Stimulated activated CD4-positive, alpha-beta T cell treated with anti-CD3 and anti-CD28 coated beads, Interleukin-2, amount 100 ng/mL, for 48 hours (primary cell): ENCODE results near the gene CCM2.
A peak's percentile ranks its signal among the peaks of the same experiment; 100 is the strongest.
"Not testable (repeated sequence)": the region's sequence is repeated elsewhere in the genome, so short reads cannot be mapped to it uniquely, and the experiment has no call there.

Experiments
- DNase-seq, 2 donors: peaks; one replicate each; pipeline ENCODE4 v3.0.0-alpha.2; 2020

The CCM2 gene

DNA sequence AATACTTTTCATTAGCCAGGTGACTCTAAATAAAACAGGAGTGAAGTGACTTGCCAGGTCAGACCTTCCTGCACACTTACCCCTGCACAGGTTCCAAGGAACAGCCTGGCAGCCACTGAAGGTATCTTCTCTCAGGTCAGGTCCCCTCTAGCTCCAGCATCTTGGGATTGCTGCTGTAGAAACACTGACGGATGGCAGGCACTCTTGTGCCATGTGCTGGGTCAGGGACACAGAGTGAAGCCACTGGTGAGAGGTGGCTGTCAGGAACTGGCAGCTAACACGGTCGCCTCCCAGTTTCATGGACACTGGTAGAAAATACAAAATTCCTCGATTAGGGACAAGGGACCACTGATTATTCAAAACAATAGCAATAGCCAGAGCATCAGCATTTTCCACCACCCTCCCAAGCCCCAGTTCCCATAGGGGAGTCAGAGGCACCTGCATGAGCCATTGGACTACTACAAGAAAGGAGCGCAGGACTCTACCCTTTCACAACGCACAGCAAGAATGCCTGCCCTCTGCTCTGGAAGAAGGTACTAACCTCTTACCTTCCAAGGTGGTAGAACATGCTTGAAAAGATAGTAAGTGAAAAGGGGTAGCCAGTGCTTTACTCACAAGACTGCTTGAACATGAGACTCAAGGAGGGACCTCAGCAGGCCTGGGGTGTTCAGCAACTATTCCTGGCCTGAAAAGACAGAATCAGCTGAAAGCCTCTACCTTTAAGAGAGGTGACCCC is 16.1 kb upstream of the CCM2 start:
- DNase-seq = no peak

DNA sequence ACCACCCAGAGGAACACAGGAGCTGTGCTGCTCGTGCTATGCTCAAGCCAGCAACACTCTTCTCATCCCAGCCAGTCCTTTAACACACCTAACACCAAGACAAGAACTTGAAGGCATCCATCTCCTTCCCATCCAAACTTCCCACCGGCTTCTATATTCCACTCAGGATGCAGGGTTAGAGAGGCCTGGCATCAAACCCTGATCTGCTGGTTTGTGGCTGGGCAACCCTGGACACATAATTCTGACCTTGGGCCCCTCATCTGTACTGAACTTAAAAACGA is 15.6 kb upstream of the CCM2 start:
- no peak for DNase-seq

DNA sequence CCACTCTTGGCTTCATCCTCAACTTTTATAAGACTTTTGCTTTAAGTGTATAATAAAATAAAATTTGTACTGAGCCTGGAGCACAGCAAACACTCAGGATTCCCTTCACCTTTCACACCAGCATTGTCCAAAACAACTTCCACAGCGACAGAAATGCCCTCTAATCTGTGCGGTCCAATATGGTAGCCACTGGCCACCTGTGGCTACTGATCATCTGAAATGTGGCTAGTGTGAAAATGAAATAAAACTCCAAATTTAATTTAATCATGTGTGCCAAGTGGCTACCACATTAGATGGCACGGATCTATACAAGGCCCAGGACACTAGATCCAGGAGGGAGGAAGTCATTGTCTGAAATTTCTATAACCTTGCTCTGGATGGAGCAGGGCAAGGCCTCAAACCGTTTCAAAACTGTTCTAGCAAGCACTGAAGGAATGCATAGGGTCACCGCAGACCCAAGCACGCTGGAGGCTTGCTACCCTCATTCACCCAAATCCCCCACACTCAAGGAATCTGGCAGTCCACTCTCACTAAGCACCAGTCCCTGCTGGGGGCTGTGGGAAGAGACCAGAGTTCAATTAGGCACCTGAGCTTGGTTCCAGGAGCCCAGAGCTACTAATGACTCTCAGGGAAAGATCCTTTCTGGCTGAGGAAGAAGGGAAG is 14.8 kb upstream of the CCM2 start:
- no peak for DNase-seq

DNA sequence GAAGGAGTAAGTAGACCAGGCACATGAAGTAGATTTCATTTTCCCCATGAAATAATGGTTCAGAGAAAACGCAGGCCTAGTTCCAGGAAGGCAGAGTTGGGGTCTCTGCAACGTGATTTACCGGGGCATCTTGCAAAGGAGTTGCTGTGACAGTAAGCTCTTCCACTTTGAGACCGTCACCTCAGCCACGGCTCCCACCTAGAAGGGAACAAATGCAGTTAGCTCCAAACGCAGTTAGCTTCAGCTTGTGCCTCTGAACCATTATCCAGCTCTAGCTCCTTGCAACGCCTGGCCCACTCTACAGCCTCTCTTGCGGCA is 14.1 kb upstream of the CCM2 start:
- DNase-seq = no peak

DNA sequence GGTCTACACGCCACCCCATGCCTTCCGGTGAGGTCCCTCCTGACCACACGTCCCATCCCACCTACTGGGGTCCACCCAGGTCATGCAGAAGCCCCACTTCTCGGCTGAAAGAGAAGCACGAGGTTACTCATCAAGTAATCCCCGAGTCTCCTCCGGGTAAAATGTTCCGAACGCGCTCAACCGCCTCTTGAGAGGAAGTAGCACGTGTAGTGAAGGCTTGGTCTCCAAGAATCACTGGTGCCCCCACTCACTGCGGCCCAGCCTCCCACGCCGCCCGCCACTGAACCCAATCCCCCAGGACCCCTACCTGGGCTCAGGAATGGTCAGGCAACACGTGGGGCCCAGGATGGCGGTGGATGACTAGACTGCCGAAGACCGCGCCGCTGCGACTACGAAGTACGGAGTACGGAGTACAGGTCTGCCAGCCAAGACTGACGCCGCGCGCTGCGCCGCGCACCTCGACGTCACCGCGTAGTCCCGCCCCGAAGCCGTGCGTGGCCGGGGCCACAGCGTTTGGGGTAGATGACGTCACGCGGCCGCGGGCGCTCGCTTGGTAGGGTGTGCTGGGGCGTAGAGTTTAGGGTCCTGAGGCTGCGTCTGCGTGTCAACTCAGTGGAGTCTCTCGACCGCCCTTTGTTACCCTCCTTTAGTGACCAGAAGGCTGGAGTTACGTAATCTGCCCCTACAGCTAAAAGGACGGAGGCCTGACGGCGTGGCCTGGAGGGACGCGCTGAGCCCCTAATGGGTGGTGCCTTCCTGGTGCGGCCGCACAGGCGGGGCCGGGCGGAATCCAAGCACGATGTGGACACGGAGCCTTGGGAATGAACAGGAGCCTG is 13.6 kb upstream of the CCM2 start:
- DNase-seq = peak; percentile 92 to 98

DNA sequence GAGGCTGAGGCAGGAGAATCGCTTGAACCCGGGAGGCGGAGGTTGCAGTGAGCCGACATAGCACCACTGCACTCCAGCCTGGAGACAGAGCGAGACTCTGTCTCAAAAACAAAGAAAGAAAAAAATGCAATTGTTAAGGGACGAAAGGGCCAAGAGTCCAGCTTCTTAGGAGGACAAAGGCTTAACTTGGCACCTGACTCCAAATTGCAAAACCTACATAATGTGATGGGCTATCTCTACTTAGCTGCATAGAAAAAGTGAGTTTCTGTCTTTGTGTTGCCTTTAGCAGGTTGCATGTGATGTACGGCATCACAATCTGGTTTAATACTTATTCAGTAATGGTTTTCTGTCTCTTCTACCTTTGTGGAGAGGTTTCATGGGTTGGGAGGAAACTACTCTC is 12.5 kb upstream of the CCM2 start:
- DNase-seq = no peak

DNA sequence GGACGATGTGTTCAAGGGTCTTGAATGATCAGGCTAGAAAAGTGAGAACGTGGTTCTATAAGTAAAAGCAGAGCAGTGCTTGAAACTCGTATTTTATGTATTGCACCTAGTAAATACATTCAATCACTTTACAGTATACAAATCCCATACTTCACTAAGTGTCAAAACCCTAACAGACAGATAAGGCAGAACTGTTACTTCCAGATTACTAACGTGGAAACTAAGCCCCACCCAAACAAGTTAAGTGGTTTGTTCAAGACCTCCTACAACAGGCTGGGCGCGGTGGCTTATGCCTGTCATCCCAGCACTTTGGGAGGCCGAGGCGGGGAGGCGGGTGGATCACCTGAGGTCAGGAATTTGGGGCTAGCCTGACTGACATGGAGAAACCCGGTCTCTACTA is 12.0 kb upstream of the CCM2 start:
- no peak for DNase-seq

DNA sequence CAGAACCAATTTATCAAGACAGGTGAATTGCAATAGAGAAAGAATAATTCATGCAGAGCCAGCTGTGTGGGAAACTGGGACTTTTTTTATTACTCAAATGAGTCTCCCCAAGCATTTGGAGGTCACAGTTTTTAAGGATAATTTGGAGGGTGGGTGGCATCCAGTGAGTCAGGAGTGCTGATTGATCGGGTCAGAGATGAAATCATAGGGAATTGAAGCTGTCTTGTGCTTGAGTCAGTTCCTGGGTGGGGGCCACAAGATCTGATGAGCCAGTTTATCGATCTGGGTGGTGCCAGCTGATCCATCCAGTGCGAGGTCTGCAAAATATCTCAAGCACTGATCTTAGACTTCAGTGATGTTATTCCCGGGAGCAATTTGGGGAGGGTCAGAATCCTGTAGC is 11.3 kb upstream of the CCM2 start:
- DNase-seq = no peak

DNA sequence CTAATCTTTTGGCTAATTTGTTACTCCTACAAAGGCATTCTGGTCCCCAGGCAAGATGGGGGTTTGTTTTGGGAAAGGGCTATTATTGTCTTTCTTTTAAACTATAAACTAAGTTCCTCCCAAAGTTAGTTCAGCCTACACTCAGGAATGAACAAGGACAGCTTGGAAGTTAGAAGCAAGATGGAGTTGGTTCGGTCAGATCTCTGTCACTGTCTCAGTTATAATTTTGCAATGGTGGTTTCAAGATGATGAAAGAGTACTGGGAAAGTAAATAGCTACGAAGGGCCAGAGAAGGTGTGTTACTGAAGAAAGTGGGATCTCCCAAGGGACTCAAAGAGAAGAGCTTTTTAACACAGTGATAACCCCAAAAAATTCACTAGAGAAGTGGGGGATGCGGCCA is 10.9 kb upstream of the CCM2 start:
- no peak for DNase-seq

DNA sequence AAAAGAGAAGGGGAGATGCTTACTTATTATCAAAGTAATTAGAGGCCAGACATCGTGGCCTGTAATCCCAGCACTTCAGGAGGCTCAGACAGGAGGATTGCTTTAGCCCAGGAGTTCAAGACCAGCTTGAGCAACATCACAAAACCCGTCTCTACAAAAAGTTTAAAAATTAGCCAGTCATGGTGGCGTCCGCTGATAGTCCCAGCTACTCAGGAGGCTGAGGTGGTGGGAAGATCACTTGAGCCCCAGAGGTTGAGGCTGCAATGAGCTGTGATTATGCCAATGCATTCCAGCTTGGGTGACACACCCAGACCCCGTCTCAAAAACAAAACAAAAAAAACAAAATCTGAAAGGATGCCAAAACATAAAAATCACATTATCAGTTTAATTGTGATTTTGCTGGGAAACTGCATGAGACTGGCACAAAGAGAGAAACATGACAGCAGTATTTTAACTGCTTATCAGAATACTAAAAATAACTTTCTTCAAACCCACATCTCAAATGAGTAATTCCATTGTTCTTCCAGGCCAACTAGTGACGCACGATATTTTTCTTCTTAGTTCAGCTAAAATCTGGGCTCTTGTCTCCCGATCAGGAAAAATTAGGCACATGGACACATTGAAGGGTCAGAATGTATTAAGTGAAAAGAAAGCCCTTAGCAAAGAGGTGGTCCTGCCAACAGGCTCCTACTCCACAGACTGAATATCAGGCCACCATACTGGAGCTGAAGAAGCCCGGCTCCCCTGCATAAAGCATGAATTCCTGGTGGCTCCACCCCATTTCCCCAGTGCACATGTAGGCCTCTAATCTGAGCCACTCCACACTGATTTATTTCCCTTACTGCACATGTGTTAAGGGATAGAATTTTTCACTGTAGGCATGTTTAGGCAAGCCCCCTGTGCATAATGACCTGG is 9.6 kb upstream of the CCM2 start:
- no peak for DNase-seq

DNA sequence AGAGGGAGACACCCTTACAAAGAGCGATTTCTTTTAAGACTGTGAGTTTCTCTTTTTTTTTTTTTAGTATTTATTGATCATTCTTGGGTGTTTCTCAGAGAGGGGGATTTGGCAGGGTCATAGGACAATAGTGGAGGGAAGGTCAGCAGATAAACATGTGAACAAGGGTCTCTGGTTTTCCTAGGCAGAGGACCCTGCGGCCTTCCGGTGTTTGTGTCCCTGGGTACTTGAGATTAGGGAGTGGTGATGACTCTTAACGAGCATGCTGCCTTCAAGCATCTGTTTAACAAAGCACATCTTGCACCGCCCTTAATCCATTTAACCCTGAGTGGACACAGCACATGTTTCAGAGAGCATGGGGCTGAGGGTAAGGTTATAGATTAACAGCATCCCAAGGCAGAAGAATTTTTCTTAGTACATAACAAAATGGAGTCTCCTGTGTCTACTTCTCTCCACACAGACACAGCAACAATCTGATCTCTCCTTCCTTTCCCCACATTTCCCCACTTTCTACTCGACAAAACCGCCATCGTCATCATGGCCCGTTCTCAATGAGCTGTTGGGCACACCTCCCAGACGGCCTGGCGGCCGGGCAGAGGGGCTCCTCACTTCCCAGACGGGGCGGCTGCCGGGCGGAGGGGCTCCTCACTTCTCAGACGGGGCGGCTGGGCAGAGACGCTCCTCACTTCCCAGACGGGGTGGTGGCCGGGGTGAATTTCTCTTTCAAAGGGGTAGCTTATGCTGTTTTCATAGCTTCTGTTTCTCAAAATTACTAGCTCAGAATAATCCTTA is 7.8 kb upstream of the CCM2 start:
- not testable (repeated sequence) for DNase-seq

DNA sequence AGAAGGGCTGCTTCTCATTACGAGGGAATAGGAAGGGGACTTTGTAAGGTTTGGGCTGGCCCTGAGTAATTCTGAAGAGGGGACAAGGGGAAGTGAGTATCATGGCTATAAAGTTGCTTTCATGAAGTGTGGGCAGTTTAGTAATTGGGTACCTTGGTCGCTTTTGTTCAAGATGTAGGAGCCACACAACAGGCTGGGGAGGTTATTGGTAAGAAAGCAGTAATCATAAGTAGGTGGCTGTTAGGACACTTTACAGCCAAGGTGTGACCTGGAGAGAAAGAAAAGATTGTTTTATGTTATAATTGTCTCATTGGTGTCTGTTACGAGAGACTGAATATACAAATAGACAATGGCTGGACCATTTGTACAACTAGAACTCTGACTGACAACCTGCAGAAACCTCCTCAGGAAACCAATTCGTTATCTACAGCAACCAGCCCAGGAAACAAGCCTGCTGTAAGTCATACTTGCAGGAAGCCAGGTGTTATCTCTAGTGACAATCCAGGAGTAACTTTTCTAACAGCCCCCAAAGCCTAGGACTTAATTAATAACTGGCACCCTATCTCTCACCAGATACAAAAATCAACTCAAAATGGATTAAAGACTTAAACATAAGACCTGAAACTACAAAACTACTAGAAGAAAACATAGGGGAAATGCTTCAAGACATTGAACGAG is 5.0 kb upstream of the CCM2 start:
- DNase-seq = no peak

DNA sequence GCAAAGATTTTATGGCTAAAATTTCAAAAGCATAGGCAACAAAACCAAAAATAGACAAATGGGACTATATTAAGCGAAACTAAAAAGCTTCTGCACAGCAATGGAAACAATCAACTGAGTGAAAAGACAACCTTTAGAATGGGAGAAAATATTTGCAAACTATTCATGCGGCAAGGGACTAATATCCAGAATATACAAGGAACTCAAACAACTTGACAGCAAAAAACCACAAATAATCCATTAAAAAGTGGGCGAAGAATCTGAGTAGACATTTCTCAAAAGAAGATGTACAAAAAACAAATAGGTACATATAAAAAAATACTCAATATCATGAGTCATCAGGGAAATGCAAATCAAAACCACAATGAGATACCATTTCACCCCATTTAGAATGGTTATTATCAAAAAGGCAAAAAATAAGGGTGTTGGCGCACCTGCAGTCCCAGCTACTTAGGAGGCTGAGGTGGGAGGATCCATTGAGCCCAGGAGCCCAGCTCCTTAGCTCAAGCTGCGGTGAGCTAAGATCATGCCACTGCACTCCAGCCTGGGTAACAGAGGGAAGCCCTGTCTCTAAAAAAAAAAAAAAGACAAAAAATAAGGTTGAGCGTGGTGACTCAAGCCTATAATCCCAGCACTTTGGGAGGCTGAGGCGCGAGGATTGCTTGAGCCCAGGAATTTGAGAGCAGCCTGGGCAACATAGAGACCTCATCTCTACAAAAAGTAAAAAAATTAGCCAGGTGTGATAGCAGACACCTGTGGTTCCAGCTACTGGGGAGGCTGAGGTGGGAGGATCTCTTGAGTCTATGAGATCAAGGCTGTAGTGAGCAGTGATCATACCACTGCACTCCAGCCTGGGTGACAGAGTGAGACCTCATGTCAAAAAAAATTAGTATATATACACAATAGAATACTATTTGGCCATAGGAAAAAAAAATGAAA is 4.2 kb upstream of the CCM2 start:
- DNase-seq = no peak

DNA sequence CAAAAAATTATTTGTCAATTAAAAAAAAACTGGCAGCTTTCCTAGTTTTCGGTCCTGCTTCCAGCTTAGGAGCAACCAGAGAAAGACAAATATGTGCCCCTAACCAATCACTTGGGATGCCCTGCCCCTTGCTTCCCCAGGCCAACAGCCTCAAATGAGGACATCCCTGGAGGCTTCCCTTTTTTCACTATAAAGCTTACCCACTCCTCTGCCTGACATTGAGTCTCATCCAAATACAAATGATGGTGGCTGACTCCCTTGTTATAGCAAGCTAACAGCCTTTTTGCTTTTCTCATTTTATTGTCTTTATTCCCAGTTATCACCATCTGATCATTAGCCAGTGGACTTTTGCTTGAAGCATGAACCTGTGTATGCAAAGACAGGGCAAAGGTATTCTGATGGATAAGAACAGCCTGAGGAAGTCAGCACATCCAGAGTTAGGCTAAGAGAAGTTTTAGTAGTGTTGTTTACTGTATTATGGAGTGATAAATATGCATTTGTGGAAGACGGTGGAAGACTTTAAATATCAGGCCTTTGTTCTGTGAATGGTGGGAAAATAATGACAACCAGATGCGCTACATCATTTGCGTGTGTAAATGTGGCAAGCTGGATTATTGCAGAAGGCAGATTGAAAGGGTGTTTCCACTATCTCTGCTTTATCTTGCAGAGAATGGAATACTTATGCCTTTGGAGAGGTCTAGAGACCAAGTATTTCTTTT is 1.7 kb upstream of the CCM2 start:
- DNase-seq = no peak

DNA sequence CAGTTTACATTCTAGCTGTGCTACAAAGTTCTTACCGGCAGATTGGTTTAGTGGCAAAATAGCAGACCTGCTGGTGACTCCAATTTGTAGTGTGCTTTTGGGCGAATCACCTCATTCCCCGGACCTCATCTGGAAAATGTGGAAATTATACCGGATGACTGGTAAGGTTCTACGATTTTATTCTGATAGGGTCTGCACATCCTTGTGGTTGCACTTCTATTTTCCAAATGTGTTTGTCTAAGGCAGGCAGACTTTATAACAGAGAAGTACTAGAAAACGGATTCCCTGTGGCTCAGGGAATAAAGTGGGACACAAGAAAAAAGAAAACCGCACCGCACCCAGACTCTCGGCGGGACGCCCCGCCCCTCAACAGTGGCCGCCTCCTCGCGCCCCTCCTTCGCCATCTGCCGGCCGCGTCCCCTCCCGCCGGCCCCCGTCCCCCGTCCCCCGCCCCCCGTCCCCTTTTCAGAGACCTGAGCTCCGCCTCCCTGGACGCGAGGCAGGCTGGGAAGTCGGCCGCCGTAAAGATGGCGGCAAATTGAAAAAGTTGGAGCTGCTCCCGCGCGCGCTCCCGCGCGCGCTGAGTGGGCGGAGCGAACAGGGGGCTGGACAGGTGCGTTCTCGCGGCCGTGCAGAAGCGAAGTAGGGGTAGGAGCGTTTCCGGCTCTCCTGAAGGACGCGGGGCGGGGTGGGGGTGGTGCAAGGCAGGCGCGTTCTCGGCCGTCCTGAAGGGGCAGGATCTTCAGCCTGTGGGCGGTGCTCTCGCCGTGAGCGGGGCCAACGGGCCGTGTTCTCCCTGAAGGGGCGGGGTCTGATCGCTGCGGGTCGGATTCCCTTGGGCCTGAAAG is 532 bp upstream of the CCM2 start:
- DNase-seq = peak; percentile 98 to 99

DNA sequence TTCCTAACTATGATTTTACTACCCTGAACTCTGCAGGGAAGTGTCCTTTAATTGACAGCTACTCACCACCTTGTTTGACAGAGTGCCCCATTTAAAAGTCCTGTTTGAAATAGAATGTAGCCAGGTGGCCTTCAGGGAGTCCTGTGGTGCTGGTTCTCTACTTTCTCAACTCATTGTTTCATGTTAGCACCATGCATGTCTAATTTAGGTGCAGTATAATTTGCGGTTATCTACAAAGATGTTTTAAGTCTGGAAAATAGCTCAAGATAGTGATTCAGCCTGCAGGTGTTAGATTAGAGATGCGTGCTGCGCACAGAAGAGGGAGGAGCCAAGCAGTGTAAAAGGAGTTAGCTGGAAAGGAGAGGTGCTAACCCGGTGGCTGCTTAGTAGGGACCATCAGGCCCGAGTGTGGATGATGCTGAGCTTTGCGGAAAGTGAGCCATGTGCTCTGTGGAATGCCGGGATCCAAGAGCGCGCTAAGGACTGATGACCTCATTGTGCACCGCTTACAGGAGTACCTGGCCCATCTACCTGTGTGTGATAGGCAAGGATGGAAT is 1.2 kb downstream of the CCM2 start:
- DNase-seq = no peak

DNA sequence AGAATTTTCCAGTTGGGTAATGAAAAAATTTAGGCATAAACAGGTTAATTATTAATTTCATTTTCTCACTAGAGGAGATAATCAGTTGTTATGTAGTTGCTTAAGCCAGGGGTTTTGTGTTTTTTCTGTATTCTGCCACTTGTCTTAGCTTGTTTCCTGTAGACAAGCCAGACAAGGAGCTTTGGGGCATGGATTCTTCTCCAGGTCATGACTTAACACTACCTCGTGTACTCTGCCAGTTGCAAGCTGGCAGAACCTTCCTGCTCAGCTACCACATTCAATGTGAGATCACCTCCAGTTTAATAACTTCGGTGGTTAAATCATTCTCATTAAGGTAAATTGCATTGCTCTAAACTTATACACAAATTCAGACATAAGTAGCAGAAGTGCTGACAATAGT is 1.8 kb downstream of the CCM2 start:
- DNase-seq = no peak

DNA sequence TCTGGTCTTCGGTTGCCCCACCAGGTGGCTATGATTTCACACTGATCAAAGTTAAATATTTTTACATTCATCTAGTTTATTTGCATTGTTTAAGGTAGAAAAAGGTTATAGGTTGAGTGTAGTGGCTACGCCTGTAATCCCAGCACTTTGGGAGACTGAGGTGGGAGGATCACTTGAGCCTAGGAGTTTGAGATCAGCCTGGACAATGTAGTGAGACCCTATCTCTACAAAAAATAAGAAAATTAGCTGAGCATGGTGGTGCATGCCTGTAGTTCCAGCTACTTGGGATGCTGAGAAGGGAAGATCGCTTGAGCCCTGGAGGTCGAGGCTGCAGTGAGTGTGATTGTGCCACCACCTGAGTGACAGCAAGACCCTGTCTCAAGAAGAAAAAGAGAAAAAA is 3.8 kb downstream of the CCM2 start:
- DNase-seq = no peak

DNA sequence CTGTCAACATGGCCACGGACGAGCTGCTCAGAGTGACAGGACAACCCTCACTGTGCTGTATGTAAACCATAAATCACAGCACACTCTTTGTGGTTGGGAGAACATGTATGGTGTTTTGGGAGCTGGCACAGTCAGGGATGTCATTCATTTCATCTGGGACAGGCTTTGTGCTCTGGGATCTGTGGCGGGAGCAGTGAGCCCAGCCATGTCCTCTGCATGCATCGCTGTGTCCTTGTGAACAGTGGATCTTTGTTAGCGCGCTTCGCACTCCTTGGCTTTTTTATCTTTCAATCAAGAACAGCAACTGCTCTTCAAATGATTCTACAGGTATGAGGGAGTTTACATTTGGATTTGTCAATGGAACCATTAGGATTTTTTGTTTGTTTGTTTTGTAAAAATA is 7.1 kb downstream of the CCM2 start:
- no peak for DNase-seq
